GM23338 (cell line): ENCODE measurements around the gene TMEM269.

Source experiments
- CTCF ChIP-seq, 2 experiments: fragments of 200-600 bp in 1 of 2; sonication (generic) in 1 of 2; conservative IDR thresholded peaks; 2 replicates each; pipeline versions ENCODE4 v1.5.1 to v1.6.1; 2016 to 2017; ENCODE audit warnings: antibody characterized with exemption in 2 of 2, low read depth in 2 of 2, mild to moderate bottlenecking in 2 of 2, moderate library complexity in 1 of 2
- ETS1 ChIP-seq: IDR thresholded peaks from 2 replicates; pipeline ENCODE4 v1.6.1; 2016; ENCODE audit warnings: antibody characterized with exemption
- EZH2 ChIP-seq: fragments of 200-600 bp; sonication (generic); IDR thresholded peaks from one replicate; pipeline ENCODE4 v1.8.0; 2017; ENCODE audit warnings: antibody characterized with exemption, mild to moderate bottlenecking, low read depth; ENCODE audit not compliant: unreplicated experiment
- JUNB ChIP-seq: IDR thresholded peaks from one replicate; pipeline ENCODE4 v1.6.1; 2016; ENCODE audit warnings: antibody characterized with exemption; ENCODE audit not compliant: unreplicated experiment
- NANOG ChIP-seq: IDR thresholded peaks from 2 replicates; pipeline ENCODE4 v1.6.1; 2016; ENCODE audit warnings: antibody characterized with exemption, borderline replicate concordance
- POLR2AphosphoS5 ChIP-seq: IDR thresholded peaks from 2 replicates; pipeline ENCODE4 v1.6.1; 2016; ENCODE audit warnings: antibody characterized with exemption, low read depth
- REST ChIP-seq: IDR thresholded peaks from one replicate; pipeline ENCODE4 v1.6.1; 2018; ENCODE audit warnings: antibody characterized with exemption; ENCODE audit not compliant: unreplicated experiment
- ZNF462 ChIP-seq: fragments of 250-450 bp; sonication (Bioruptor Pico); IDR thresholded peaks from 2 replicates; pipeline ENCODE4 v1.5.0; 2020; ENCODE audit warnings: mild to moderate bottlenecking, moderate library complexity

- no peak for TF ChIP-seq POLR2AphosphoS5
- peak; percentile 47 to 65 for TF ChIP-seq CTCF (conservative IDR thresholded peaks at IDR 0.05; ENCODE audit: low read depth in 2 of 2)
- no peak for TF ChIP-seq JUNB
- TF ChIP-seq NANOG: no peak
- no peak for TF ChIP-seq ETS1
- no peak for TF ChIP-seq EZH2
- TF ChIP-seq ZNF462 (CRISPR knock-in tag): no peak
- no peak for TF ChIP-seq REST
These were observed 18.7 kb upstream of the TMEM269 start for GRCh38 chr1:42765832-42766740.
